Cerebellar cortex (tissue), 1 donor: ENCODE data around the gene KCNF1.

Experiments
- DNase-seq: peaks from one replicate; pipeline ENCODE4 v3.0.0-alpha.2; 2015; ENCODE audit warnings: low spot score

The KCNF1 gene

GRCh38 chr2:10920764-10921388 lies 9.1 kb downstream of the KCNF1 start:
- DNase-seq = no peak

DNA sequence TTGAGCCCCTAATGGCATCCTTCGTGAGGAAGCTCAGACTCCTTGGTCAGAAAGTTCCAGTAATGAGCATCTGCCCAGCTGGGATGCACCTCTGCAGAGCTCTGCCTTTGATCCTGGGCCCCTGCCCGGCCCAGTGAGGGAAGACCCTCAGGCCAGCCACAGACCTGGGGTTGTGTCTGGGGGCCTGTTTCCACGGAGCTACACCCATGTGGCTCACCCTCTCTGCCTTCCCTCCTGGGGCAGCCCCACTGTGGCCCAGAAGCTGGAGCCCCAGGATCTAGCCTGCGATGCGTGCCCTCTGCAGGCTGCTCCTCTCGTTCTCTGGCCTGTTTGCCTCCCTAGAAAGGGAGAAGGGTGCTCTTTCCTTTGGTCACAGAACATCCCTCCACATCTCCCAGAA lies 9.8 kb downstream of the KCNF1 start:
- DNase-seq = no peak

DNA sequence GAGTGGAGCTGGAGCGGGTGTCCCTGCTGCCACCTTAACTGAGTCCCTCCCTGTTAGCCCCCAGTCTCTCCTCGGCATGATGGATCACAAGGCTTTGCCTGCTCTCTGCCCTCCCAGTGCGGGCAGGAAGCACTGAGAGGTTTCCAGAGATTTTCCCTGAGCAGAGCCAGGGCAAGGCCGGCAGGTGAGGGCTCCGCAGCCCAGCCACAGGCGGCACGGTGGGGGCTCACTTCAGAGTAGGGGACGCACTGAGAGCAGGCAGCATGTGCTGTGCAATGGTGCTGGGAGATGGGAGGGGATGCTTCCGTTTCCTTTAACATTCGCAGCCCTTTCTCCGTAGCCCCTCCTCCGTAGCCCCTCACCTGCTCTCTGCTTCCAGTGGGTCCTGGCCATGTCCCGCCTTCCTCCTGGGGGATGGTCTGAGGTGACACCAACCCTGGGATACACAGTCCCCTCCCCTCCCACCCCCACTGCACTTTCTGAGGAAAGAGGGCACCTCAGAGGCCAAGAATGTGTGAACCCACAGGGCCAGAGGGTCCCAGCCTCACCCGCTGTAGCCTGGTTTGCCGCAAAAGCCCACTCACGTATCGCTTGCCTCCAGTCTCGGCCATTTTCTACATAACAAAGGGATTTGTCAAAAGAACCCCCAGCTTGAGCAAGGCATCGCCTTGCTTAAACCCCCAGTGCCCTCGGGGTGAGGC lies 10.7 kb downstream of the KCNF1 start:
- no peak for DNase-seq

DNA sequence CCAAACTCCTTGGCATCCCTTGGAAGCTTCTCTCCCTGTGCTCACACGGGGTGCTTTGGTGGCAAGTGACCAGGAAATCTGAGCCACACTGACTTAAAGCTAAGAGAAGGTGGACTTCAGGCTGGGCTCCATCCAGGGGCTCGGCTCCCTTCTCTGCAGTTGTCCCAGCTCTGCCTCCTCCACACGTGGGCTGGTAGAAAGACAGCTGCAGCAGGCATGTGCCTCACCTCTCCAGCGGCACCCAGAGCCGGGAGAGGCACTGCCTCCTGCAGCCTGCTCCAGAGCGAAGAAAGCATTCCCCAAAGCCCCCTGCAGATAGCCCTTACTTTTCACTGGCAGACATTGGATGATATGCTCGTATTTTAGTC lies 11.3 kb downstream of the KCNF1 start:
- no peak for DNase-seq

- DNase-seq = no peak
Measured at GRCh38 chr2:10923965-10924364, 12.2 kb downstream of the KCNF1 start.

- no peak for DNase-seq
Measured at GRCh38 chr2:10924441-10924840, 12.7 kb downstream of the KCNF1 start.

GRCh38 chr2:10924859-10925258 lies 13.1 kb downstream of the KCNF1 start:
- no peak for DNase-seq

DNA sequence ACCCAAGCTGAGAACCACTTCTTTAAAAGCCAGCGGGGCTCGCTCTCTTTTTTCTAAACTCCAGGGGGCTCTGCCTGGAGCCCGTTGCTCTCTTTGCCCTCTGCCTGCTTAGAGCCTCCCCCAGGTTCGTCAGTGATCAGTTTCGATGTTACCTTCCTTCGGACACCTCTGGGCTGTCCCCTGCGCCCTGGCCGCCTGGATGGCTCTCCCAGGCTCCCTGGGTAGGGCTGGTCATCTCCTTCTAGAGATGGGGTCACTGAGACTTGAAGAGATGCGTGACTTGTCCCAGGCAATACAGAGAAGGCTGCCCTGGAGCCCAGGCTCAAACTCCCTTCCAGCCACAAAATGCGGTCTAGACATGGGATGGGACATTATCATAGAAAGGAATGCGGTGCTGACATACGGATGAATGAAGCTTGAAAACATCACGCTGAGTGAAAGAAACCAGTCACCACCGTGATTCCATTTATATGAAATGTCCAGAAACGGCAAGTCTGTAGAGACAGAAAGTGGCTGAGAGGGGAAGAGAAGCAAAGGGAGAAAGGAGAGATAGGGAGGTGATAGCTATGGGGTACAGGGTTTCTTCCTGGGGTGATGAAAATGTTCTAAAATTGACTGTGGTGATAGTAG lies 14.6 kb downstream of the KCNF1 start:
- DNase-seq = no peak

DNA sequence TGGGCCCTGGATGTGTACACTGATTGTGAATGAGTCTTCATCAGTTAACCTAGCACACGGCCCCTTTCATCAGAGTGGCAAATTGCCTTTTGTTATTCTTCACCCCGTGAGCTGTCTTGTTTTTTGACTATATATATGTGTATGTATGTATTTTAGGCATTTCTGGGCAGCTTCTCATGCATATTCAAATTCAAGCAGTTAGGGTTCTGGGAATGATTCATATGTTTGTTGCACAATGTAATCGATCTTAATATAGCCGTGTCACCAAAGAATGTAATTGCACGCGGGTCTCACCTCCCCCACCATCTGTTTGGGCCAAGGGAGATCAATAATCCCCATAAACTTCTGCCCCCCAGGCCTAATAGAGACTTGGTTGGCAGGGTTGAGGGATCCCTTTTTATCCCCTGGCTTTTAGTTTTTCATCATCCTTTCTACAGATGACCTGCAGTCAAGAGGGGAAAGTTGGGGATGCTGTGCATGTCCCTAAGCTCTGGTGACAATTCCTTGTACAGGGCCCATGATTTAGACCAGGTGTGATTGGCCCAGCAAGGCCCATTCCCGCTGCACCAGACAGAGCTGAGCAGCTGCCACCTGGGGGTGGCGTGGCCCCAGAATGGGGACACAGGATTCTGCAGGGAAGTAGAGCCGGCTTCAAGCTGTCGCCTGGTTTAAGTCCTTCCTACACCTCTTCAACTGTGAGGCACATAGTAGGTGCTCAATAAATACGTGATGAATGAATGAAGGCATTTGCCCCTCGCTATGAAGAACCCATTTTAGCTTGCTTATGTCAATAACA lies 19.2 kb downstream of the KCNF1 start:
- no peak for DNase-seq

GRCh38 chr2:10931710-10932255 lies 20.0 kb downstream of the KCNF1 start:
- DNase-seq = peak; percentile 94

DNA sequence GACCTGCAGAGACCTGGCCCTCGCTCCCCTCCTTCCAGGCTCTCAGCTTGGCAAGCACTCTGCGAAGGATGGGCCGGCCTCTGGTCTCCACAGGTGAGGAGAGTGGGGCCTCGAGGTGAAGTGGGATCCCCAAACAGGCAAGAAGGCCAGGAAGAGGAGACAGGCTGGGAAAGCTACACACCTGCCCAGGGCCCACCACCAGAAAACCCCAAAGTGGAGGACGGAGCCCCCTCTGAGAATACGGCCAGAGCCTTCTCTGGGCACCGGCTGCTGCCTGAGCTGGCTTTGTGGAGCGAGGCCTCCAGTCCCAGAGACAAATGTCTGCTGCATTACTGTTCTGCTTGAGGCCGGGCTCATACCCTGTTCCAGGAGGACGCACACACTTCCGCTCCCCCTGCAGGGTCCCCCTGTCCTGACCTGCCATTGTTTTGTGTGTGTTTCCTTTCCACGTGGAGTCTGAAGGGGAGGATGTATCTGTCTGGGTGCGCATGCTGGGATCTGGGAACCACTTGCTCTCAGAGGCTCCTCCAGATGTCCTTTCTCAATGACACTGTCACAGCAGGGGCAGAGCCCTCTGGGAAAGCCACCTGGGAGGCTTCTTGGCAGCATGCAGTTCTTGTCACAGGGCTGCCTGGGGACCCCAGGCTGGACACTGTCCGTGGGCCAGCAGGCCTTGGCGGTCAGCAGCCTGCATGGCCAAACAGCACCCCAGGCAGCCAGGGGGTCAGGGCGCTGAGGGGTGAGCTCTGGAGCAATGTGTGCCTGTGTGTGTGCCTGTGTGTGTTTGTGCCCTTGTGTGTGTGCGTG lies 20.8 kb downstream of the KCNF1 start:
- DNase-seq = no peak

GRCh38 chr2:10933700-10934225 lies 22.0 kb downstream of the KCNF1 start:
- no peak for DNase-seq

- DNase-seq = no peak
Measured at GRCh38 chr2:10934308-10934978, 22.7 kb downstream of the KCNF1 start.

- no peak for DNase-seq
Measured at GRCh38 chr2:10934979-10935350, 23.2 kb downstream of the KCNF1 start.

GRCh38 chr2:10935366-10935918 lies 23.7 kb downstream of the KCNF1 start:
- no peak for DNase-seq

DNA sequence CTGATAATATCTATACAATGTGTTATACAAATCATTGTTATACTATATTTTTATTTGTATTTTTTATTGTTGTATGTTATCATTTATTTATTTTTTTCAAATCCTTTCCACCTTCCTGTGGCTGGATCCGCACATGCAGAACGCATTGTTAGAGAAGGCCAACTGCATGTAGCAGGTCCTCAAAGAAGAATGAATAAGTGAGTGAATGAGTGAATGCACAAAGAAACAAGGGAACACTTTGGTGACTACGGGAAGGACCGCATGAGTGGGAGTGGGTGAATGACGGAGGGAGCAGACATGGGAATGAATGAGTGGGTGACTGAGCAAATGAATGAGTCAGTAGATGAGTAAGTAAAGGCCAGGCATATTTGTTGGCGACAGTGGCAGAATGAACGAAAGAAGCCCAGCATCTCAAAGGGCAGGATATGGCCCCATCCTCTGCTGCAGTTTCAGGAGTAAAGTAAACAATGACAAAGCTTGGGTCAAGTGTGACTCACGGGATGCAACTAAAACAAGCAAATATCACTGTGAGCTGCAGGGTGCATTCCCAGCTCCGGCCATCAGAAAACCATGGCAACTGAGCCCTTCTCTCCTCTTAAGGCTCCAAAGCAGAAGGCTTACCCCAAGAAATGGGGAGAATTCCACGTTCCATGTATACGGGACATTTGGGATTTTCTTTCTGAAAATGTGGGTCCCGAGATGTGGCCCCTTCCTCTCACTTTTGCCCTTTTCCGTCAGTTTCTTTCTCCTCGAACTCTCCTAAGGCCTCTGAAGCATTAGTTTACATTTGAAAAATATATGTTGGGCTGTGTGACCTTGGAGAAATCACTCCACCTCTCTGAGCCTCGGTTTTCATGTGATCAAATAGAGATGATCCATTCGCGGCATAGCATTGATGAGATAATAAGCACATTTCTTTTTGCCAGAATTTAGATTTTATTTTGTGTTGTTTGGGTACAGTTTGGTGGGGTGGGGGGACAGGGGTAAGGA lies 24.5 kb downstream of the KCNF1 start:
- DNase-seq = no peak

GRCh38 chr2:10939058-10939457 lies 27.3 kb downstream of the KCNF1 start:
- no peak for DNase-seq

GRCh38 chr2:10940596-10940995 lies 28.9 kb downstream of the KCNF1 start:
- DNase-seq = no peak

- DNase-seq = no peak
Measured at GRCh38 chr2:10941383-10941782, 29.6 kb downstream of the KCNF1 start.
